ENCODE data around the gene EMID1.
"Not testable (repeated sequence)": the region's sequence is repeated elsewhere in the genome, so short reads cannot be mapped to it uniquely, and the experiment has no call there.

The EMID1 gene

DNA sequence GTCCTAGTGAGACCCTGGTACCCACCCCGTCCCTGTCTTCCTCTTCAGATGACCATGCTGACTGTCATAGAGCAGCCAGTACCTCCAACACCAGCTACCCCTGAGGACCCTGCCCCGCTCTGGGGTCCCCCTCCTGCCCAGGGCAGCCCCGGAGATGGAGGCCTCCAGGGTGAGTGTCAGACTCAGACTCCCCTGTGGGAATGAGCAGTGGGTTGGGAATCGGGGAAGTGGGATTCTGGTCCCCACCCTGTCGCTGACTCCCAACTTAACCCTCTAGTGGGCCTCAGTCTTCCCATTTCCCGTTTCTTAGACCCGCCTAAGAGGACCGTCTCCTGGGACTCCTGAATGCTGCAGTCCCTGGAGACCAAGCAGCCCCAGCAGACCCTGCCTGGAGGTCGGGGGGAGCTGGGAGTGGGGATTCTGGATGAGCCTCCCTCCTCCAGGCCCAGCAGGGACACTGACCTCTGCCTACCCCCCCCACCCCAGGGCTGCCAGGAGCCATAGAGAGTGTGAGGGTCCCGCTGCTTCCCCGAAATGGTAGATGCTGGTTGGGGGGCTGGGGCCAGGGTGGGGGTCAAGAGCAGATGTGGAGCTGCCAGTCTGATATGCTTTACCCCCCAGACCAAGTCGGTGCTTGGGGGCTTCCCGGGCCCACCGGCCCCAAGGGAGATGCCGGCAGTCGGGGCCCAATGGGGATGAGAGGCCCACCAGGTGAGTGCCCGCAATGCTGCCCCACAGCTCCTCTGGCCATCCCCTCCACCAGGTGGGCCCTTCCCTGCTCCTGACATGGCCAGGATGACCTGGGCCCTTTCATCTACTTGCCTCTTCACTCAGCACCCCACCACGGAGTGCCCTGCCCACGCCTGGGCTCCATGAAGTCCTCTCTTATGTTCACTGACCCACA lies 25.5 kb downstream of the EMID1 start:
- DNase-seq (ENCODE audit: low read depth in 3 of 3) = no peak

DNA sequence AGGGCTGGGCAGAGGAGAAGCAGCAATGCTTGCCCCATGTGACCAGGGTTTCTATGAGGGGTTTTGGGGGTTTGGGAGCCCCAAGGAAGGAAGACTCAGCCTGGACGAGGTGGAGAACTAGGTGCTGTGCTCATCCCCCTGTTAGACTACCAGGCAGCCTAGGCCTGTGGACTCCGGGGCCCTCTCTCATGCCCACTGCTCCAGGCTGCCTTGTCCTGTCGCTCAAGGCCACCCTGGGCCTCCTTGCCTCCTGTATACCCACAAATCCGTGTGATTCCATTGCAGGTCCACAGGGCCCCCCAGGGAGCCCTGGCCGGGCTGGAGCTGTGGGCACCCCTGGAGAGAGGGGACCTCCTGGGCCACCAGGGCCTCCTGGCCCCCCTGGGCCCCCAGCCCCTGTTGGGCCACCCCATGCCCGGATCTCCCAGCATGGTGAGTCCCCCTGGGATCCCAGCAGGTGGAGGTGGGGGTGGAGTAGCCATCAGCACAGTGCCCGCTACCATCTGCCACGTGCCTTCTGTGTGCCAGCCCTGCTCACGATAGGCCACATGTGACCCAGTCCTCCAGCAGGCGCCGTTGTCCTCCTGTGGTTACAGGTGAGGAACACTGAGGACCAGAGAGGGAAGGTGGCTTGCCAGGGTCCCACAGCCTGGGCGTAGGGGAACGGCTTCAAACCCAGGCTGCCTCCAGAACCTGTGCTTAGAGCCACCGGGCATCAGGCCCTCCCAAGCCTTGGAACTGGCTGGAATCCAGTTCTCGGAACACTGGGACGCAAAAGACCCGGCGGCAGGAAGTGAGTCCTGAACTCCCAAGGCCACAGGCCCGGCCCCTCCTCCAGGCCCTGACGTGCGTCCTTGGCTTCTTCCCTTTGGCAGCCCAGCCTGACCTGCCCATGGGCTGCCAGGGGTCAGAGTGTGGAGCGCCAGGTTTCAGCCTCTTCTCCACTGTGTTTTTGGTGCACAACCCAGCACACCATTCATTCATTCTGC lies 26.6 kb downstream of the EMID1 start:
- DNase-seq (ENCODE audit: low read depth in 3 of 3) = no peak

DNA sequence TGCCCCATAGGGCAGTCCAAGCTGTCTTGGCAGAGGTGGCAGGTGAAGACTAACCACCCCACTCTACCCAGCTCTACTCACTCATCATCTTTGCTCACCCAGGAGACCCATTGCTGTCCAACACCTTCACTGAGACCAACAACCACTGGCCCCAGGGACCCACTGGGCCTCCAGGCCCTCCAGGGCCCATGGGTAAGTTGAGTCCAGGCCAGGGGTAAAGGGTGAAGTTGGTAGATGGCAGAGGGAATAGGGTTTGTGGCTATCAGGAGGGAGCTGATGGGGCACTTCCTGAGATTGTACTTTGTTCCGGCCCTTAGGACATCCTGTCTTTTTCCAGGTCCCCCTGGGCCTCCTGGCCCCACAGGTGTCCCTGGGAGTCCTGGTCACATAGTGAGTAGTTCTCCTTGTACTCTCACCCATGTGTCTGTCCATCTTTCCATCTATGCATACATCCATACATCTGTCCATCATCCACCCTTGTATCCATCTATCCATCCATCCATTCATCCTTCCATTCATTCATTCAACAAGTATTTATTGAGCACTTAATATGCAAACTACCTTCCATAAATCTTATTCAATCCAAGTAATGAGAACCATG lies 27.7 kb downstream of the EMID1 start:
- no peak for DNase-seq (ENCODE audit: low read depth in 3 of 3)

DNA sequence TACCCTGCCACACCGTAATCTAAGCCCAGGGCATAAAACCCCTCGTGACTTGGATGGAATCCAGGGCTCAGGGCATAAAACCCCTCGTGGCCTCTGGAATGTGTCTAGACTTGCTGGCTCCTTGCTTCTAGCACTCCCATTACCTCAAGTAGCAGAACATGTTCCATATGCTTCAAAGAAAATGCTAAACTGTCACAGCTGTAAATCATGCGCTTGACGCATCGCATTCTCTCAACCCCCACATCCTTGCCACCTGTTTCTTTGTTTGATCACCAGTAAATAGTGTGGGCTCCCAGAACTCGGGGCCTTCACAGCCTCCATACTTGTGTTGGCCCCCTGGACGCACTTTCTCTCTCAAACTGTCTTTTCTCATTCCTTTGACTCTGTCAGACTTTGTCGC lies 34.8 kb downstream of the EMID1 start:
- not testable (repeated sequence) for DNase-seq (ENCODE audit: low read depth in 3 of 3)

DNA sequence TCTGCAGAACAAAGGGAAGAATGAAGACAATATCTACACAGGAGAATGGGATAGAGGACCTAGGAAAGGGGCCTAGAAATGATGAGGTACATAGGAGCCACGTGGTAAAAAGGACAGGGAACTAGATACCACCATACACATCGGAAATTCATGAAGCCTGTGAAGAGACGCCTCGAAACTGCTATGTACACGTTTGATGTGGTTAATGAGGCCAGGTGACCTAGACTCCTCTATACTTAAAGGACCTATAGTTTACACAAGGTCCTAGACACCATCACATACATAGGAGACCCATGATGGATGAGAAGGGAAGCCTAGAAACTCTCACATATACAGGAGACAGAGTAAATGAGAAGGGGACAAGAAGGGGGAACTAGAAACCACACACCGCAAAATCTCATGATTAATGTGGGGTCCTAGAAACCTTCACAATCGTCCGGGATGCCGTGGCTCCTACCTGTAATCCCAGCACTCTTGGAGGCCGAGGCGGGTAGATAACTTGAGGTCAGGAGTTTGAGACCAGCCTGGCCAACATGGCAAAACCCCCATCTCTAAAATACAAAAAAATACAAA lies 38.3 kb downstream of the EMID1 start:
- DNase-seq (ENCODE audit: low read depth in 3 of 3) = no peak

DNA sequence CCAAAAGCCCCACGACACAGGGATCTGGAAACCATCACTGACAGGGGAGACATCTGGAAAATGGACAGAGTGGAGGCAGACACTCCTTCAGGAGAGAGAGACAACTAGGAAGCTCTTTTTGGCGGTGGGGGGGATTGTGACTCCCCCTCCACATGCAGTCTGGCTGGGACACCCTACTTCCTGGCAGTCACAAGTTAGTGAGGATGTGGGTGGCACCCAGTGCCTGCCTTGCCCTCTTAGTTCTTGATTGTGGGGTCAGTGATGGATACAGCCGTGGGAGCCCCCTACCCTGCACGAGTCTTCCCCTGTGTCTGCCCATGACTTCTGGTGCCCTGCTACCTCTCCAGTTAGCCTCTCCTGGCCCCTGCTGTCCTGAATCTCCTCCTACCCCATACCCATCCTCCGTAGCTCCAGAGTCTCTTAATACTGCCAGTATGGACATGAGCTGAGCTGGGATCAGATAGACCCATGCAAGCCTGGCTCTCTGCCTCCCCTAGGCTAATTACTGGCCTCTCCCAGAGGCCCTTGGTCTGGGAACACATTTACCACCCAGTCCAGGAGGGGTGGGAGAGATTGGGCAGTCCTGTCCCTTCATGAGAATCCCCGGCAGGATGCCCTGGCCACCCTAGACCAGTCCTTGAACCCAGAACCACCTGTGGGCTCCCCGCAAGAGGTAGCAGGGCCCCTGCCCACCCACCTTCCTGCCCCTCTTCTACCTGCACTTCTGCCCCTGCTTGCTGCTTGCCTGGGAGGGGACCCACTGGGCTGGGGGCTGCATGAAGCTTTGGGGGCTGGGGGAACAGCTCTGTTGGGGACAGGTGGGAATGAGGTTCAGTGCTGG lies 39.3 kb downstream of the EMID1 start:
- DNase-seq (ENCODE audit: low read depth in 3 of 3) = no peak

DNA sequence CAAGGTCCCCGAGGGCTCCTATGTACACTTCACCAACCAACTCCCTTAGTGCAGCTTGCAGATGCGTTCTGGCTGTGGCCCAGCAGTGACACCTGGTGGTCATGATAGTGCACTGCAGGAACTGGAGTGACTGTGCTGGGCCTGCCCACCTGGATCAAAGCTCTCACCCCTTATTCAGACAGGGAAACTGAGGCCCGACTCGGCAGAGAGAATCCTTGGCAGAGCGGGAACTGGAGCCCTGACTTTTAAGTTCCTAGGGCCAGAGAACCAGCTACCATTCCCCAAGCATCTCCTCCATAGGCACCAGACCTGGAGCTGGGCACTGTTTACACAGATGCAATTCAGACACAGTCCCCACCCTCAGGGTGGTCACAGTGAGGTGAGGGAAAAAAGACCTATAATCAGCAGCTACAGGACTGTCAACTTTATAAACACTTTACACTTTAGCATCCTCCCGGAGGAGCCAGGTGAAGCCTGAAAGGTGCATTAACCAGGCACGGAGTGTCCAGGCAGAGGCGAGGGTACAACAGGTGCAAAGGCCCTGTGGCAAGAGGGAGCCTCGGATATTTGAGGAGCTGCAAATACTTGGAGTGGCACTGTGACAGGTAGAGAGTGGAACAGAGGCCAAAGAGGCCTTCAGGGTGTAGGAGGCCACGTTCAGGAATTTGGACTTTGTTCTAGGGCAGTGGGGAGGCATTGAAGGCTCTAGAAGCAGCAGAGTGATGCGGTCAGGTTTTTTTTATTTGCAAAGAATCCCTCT lies 40.1 kb downstream of the EMID1 start:
- DNase-seq (ENCODE audit: low read depth in 3 of 3) = peak; percentile 30 to 52 (median 40)

DNA sequence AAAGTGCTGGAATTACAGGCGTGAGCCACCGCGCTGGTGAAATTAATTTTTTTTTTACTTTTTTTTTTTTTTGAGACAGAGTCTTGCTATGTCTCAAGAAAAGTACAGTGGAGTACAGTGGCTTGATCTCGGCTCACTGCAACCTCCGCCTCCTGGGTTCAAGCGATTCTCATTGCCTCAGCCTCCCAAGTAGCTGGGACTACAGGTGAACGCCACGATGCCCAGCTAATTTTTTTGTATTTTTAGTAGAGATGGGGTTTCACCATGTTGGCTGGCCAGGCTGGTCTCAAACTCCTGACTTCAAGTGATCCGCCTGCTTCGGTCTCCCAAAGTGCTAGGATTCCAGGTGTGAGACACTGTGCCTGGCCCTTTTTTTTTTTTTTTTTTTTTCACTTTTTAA lies 42.2 kb downstream of the EMID1 start:
- not testable (repeated sequence) for DNase-seq (ENCODE audit: low read depth in 3 of 3)

DNA sequence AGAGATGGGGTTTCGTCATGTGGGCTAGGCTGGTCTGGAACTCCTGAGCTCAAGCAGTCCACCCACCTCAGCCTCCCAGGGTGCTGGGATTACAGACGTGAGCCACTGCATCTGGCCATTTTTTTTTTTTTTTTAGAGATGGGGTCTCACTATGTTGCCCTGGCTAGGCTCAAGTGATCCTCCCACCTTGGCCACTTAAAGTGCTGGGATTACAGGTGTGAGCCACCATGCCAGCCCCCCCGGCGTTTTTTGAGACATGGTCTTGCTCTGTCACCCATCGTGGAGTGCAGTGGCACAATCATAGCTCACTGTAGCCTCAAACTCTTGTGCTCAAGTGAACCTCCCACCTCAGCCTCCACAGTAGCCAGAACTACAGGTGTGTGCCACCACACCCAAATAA lies 45.6 kb downstream of the EMID1 start:
- DNase-seq (ENCODE audit: low read depth in 3 of 3) = no peak

DNA sequence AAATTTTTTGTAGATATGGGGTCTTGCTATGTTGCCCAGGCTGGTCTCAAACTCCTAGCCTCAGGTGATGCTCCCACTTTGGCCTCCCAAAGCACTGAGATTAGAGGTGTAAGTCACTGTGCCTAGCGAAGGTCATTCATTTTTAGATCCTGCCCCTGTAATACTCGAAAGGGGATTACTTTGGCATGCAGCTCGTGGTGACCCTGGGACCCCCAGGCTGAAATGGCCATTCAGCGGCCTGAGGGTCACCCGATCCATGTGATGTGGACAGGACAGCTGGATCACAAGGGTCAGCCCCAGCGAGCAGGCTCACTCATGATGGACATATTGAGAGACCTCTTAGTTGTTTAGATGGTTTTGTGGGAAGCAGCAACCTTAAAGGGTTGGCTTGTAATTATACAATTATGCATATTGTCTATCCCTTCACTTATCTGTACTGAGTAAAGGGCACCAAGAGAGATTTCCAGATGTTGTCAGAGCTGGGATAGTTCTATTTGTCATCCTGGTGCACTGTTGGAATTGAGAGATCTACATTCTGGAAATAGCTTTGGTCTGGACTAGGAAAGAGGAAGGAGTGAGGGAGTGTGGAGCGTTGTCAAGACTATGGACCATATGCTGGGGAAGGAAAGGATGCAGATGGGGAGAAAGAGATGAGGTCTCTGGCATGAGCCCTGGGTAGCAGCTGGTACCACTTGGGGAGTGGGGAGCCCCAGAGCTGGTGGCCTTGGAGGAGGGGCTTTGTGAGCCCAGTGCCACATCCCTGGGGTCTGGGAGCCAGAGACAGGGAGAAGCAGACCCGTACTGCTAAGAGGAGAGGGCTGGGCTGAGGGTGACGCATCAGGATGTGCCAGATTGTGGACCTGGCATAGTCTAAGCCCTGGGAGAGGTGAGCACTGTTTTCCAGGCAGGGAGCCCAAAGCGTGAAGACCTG lies 46.5 kb downstream of the EMID1 start:
- no peak for DNase-seq (ENCODE audit: low read depth in 3 of 3)

DNA sequence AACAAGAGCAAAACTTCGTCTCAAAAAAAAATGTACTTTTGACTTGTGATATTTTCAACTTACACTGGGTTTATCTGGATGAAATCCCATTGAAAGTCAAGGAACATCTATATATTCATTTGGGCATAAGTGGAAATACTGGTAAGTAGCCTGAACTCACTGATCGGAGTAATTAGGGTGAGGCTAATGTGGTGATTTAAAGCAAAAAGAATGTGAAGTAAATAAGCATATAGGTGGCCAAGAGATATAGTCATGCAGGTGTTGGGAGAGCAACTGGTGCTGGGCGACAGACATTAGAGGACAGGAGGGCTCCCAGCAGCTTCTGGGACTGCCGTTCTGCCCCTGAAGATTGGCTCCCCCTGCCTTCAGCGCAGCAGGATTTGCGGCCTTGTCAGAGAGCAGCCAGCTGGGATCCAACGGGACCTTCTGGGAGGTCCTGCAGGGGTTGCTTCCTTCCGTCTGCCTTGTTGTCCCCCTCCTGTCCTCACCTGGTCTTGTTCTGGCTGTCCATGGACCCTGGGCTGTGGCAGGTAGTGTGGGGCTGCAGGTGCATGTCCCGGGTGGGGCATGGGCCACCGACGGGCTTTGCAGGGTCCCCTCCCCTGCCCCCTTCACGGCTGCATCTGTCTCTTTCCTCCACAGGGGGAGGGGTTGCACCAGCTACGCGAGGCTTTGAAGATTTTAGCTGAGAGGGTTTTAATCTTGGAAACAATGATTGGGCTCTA lies 48.0 kb downstream of the EMID1 start:
- DNase-seq (ENCODE audit: low read depth in 3 of 3) = no peak

DNA sequence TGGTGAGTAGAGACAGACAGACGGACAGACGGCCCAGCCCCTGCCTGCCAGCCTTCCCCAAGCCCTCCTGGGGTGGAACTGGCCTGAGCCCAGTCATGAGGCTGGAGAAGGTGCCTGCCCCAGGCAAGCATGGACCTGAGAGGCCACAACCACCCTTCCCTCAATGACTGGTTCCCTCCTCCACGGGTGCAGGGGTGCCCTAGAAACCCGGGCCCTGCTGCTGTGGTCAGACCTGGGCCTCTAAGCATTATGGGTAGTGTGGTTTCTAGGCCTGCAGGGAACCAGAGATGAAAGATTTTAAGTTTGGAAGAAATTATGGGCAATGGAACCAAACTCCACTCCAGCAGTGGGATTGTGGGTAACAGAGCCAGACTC lies 48.6 kb downstream of the EMID1 start:
- no peak for DNase-seq (ENCODE audit: low read depth in 3 of 3)

DNA sequence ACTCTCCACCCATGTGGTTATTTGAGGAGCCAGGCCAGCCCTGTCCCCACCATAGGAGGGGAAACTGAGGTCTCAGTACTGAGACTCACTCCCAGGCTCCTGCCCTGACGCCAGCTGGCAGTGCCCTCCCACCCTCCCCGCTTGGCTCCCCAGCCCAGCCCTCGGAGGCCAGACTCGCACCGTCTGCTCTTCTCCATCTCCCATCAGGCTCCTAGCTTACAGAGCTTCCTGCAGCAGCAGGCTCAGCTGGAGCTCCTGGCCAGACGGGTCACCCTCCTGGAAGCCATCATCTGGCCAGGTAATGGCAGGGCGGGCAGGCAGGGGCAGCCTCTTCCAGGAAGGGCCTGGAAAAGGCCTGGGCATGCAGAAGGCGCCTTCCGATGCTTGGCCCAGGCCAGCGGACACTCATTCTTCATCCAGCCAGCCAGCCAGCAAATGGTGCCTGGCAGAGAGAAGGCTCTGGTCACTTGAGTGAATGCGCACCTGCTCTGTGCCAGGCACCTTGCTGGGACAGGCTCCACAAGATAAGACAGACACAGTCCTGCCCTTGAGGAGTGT lies 49.4 kb downstream of the EMID1 start:
- DNase-seq (ENCODE audit: low read depth in 3 of 3) = no peak

DNA sequence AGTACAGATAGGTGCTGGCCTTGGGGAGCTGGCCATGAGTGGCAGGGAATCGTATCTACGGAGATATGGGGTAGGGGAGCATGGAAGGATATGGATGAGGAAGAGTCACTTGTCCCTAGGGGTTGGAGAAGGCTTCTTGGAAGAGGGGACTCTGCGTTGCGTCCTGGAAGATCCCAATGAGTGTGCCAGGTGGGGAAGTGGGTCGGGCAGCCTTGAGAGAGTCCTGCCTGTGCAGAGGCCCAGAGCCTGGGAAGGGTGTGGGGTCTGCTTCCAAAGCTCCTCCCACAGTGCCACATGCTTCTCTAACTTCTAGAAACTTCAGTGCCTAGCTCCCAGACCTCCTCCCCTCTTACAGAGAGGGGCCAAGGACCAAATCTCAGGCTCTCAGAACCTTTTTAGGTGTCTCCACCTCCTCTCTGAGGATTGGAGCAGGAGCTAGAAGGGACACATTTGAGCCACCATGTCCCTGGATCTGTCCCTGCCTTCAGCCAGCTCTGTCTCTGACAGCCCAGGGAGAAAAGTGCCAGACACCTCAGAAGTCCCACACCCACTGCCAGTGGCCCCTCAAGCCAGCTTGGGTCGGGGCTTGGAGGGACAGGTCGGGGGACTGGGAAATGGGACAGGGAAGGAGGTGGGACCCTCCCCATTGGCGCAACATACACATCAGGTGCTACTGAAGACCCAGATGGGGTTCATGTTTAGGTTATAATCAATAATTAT lies 51.1 kb downstream of the EMID1 start:
- no peak for DNase-seq (ENCODE audit: low read depth in 3 of 3)

DNA sequence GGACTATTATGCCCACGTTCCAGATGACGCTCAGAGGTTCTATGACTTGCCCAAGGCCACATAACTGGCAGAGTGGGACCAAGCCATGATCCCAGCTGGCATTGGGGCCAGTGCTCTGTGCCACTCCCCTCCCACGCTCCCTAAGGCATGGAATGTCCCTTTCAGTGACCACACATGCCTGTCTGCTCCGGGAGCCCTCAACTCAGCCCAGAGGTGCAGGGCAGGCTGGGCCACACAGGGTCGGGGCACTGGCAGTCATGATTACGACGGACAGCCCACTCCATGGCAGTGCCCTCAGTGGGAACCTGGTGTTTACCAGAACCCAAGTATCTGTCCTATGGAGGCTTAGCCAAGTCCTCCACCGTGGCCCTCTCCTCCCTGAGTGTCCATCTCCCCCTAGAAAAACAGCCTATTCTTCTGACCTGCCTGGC lies 52.1 kb downstream of the EMID1 start:
- DNase-seq (ENCODE audit: low read depth in 3 of 3) = no peak

DNA sequence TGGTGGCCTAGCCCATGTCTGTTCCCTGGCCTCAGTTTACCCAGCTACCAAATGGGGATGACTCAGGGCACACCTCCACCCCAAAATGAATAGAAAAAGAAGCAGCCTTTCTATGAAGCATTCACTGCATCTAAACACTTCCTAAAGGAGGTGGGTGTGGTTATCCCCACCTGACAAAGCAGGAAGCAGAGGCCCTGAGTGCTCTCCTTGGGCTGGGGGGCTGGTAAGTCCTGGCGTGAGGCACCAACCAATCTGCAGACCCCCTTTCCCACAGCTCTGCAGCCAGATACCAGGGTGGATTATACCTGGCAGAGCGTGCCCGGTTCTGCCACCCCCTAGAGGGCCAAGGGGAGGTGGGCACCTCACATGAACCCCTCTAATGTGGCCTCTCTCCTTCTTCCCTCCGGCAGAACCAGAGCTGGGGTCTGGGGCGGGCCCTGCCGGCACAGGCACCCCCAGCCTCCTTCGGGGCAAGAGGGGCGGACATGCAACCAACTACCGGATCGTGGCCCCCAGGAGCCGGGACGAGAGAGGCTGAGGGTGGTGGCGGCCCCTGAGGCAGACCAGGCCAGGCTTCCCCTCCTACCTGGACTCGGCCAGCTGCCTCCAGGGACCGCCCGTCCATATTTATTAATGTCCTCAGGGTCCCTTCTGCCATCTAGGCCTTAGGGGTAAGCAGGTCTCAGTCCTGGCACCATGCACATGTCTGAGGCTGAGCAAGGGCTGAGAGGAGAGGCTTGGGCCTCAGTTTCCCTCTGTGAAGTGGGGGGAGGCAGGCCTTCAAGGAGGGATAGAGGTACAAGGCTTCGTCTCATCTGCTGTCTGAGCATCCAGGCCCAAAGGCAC lies 52.9 kb downstream of the EMID1 start:
- DNase-seq (ENCODE audit: low read depth in 3 of 3) = no peak

Measured in stimulated activated CD4-positive, alpha-beta T cell treated with anti-CD3 and anti-CD28 coated beads, TNF-alpha, amount 100 ng/mL, for 4 hours (primary cell).